ENCODE data around the gene HAGHL. TPM values are rescaled to one million over a fixed set of nuclear protein-coding genes. Genes with fewer than 3 reads are reported as not detected.

HAGHL gene
- total RNA-seq, 1 experiment from 2014 or later, result 74.8 TPM

DNA sequence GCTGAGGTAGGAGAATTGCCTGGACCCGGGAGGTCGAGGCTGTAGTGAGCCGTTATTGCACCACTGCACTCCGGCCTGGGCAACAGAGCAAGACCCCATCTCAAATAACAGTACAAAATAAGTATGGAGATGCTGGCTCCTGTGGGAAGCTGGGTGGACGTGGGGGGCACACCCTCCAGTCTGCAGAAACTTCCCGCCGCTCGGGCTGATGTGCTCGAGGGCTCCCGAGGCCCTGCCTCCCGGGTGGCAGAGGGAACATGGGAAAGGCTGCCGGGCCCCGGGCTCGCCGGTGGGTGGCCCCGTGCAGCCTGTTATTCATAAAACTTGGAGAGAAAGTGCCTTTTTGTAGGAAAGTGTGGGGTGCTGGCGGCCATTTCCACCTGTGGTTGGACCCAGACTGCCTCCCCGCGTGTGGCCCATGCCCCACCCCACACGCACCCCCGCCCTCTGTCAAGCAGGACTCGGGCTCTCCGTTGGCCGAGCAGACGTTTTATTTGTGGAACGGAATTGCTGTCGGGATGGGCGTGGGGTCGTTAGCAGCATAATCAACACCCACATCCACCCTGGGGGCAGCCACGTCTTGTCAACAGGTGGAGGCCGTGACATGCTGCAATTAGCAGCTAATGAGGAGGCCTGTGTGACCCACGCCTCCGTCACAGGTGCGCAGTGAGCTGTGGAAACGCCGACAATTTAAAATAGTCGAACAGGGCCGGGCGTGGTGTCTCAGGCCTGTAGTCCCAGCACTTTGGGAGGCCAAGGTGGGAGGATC is 21.3 kb downstream of the HAGHL start:
- Histone ChIP-seq H3K27me3 (ENCODE audit: insufficient read depth, low read length) (no peaks in the 10 kb centered on the region), H3K36me3 (ENCODE audit: control insufficient read depth in 1 of 2, insufficient read depth in 2 of 2, low read length in 2 of 2) (no peaks in the 10 kb centered on the region), H3K9me2 (ENCODE audit: insufficient read depth) (no peaks in the 10 kb centered on the region), H3K4me1 (ENCODE audit: control insufficient read depth in 1 of 2, insufficient read depth in 2 of 2, low read length in 2 of 2) (peaks cover 0 to 7% of the 10 kb centered on the region in 2 experiments; a peak in 2 of 4 replicates), H3K27ac (ENCODE audit: low read depth, low read length) (no peak overlapping the region), H3K4me2 (ENCODE audit: low read length) (no peak overlapping the region), H3K4me3 (replicated peaks in 1 of 2; ENCODE audit: low read depth in 1 of 2, low read length in 2 of 2) (no peak overlapping the region), H3K9ac (ENCODE audit: low read length) (no peak overlapping the region), H3K9me3 (ENCODE audit: control insufficient read depth in 1 of 2, insufficient read depth in 1 of 2, low read depth in 1 of 2, low read length in 2 of 2) (no peaks in the 10 kb centered on the region), H4K20me1 (ENCODE audit: insufficient read depth) (no peaks in the 10 kb centered on the region), H2AFZ (ENCODE audit: low read depth, low read length, poor library complexity, severe bottlenecking) (no peak overlapping the region), H3K79me2 (ENCODE audit: insufficient read depth, low read length) (no peaks in the 10 kb centered on the region)
- BruUV-seq (replicated peaks), result no TSS peak
- ChIA-PET CTCF (interaction anchor here (1.6 kb wide), 1 partner anchor 36 kb away, joined by 3 read pairs; no protein-coding TSS in a partner anchor), POLR2A (no interaction called here), RAD21 (ENCODE audit: low non-redundant PET in 1 of 2, low total read pairs in 2 of 2, uncharacterized antibody in 2 of 2, unreplicated experiment in 2 of 2) (no interaction called here)
- TF ChIP-seq RAD21 (IDR thresholded peaks at IDR 0.05; ENCODE audit: low read depth) (no peak), CTCF (IDR thresholded peaks at IDR 0.05 in 2 of 3, conservative IDR thresholded peaks at IDR 0.05 in 1 of 3; ENCODE audit: borderline replicate concordance in 1 of 3, insufficient read depth in 1 of 3, low read depth in 2 of 3, low read length in 2 of 3) (no peak), SRF (IDR thresholded peaks at IDR 0.05; ENCODE audit: low read depth) (no peak), YY1 (IDR thresholded peaks at IDR 0.05; ENCODE audit: extremely low read depth, insufficient replicate concordance, low read depth, low read length) (no peak), ZFX (IDR thresholded peaks at IDR 0.05) (no peak), JUND (IDR thresholded peaks at IDR 0.05) (no peak), REST (IDR thresholded peaks at IDR 0.05; ENCODE audit: low read depth) (no peak), POLR2A (IDR thresholded peaks at IDR 0.05; ENCODE audit: borderline replicate concordance, extremely low read depth, insufficient read depth, insufficient read length) (no peak), EGR1 (IDR thresholded peaks at IDR 0.05; ENCODE audit: low read depth) (no peak), POLR2AphosphoS5 (IDR thresholded peaks at IDR 0.05; ENCODE audit: low read depth, low read length) (no peak), CEBPB (IDR thresholded peaks at IDR 0.05; ENCODE audit: low read depth) (no peak)
- intact Hi-C loops (cut with micrococcal nuclease), result no loop called here
- no peak for ATAC-seq
- no peak for DNase-seq (ENCODE audit: low read depth, low spot score)
